HEK293 (cell line): ENCODE data around the gene BTBD19.

Experiments used
- CTCF ChIA-PET: fragments of 350-600 bp; formaldehyde crosslinking; extraction: SDS; loops from one replicate; lab custom pipeline; 2021; ENCODE audit warnings: antibody characterized with exemption; lab: Yijun Ruan, JAX
- POLR2A ChIA-PET: fragments of 300-600 bp; formaldehyde crosslinking; extraction: SDS; loops from one replicate; lab custom pipeline; 2020; ENCODE audit warnings: antibody characterized with exemption, inconsistent platforms; lab: Yijun Ruan, JAX
- H3K27ac ChIP-seq: fragments of 200-500 bp; sonication (Bioruptor generic); 2 replicates; pipeline ENCODE4 v1.5.1; 2014; ENCODE audit warnings: low read depth, low read length, control low read depth, inconsistent platforms; ENCODE audit errors: extremely low read depth
- H3K36me3 ChIP-seq, 2 experiments: fragments of 200-500 bp in 1 of 2; sonication (Bioruptor generic) in 1 of 2; 1 replicate in 1 of 2; 2 replicates in 1 of 2; pipeline ENCODE4 v1.5.1; 2014 to 2017; ENCODE audit warnings: inconsistent platforms in 2 of 2, low read length in 2 of 2; ENCODE audit not compliant: control insufficient read depth in 2 of 2, insufficient read depth in 1 of 2
- H3K4me1 ChIP-seq: fragments of 200-500 bp; sonication (Bioruptor generic); 2 replicates; pipeline ENCODE4 v1.5.1; 2014; ENCODE audit warnings: mild to moderate bottlenecking, low read length, inconsistent platforms; ENCODE audit not compliant: control insufficient read depth, insufficient read depth
- H3K4me3 ChIP-seq: 2 replicates; pipeline ENCODE4 v1.5.1; 2011; ENCODE audit warnings: low read depth, mild to moderate bottlenecking, control low read depth, low read length, moderate library complexity
- H3K9me3 ChIP-seq: fragments of 200-500 bp; sonication (Bioruptor generic); 2 replicates; pipeline ENCODE4 v1.5.1; 2014; ENCODE audit warnings: low read depth, low read length, inconsistent platforms; ENCODE audit not compliant: control insufficient read depth, insufficient read depth
- PRDM10 ChIP-seq: fragments of 450-650 bp; formaldehyde crosslinking; IDR thresholded peaks from 2 replicates; pipeline ENCODE4 v1.5.1; 2016; ENCODE audit warnings: missing biosample characterization, missing genetic modification characterization
- TSHZ1 ChIP-seq: fragments of 450-650 bp; formaldehyde crosslinking; IDR thresholded peaks from 2 replicates; pipeline ENCODE4 v1.5.1; 2016; ENCODE audit warnings: missing biosample characterization, missing genetic modification characterization, borderline replicate concordance
- ZBTB17 ChIP-seq: fragments of 450-650 bp; formaldehyde crosslinking; IDR thresholded peaks from 2 replicates; pipeline ENCODE4 v1.5.1; 2016; ENCODE audit warnings: missing biosample characterization, missing genetic modification characterization
- ZBTB44 ChIP-seq: fragments of 450-650 bp; IDR thresholded peaks from 2 replicates; pipeline ENCODE4 v1.5.1; 2018; ENCODE audit warnings: missing biosample characterization, mild to moderate bottlenecking, missing genetic modification characterization
- ZBTB6 ChIP-seq: fragments of 450-650 bp; formaldehyde crosslinking; IDR thresholded peaks from 2 replicates; pipeline ENCODE4 v1.5.1; 2017; ENCODE audit warnings: missing biosample characterization, missing genetic modification characterization
- ZNF366 ChIP-seq: fragments of 450-650 bp; formaldehyde crosslinking; conservative IDR thresholded peaks from 2 replicates; pipeline ENCODE4 v1.5.1; 2016; ENCODE audit warnings: missing biosample characterization, missing genetic modification characterization
- ZNF518A ChIP-seq: fragments of 450-650 bp; formaldehyde crosslinking; conservative IDR thresholded peaks from 2 replicates; pipeline ENCODE4 v1.5.1; 2016; ENCODE audit warnings: low read depth, missing biosample characterization, missing genetic modification characterization
- ZNF624 ChIP-seq: fragments of 450-650 bp; formaldehyde crosslinking; IDR thresholded peaks from 2 replicates; pipeline ENCODE4 v1.5.1; 2017; ENCODE audit warnings: missing biosample characterization, missing genetic modification characterization

The BTBD19 gene

GRCh38 chr1:44847845-44848244 is 39.5 kb downstream of the BTBD19 start:
- ChIA-PET CTCF (interaction anchor here (0.7 kb wide), 2 partner anchors 22 to 165 kb away, joined by 3 read pairs; no protein-coding TSS in a partner anchor), POLR2A (interaction anchor here (1.5 kb wide), 1 partner anchor 28 kb away, joined by 4 read pairs; no protein-coding TSS in a partner anchor)
- Histone ChIP-seq H3K4me3 (no peak overlapping the region), H3K36me3 (peaks cover 0 to 14% of the 10 kb centered on the region in 2 experiments; a peak in 1 of 3 replicates), H3K27ac (no peak overlapping the region), H3K9me3 (no peaks in the 10 kb centered on the region)
- TF ChIP-seq ZNF624 (tag by site-specific recombination) (no peak), ZNF366 (tag by site-specific recombination) (no peak), TSHZ1 (tag by site-specific recombination) (no peak), ZBTB44 (tag by site-specific recombination) (no peak)
- TF ChIP-seq, all 188 proteins: peak for 0
- no peaks in the 10 kb centered on the region for H3K4me1 ChIP-seq

- CTCF ChIA-PET: interaction anchor here (0.7 kb wide), 2 partner anchors 21 to 165 kb away, joined by 3 read pairs; no protein-coding TSS in a partner anchor
- H3K4me3 ChIP-seq: no peak overlapping the region
- no peak overlapping the region for H3K27ac ChIP-seq
- TF ChIP-seq PRDM10 (tag by site-specific recombination) (no peak), ZNF518A (tag by site-specific recombination) (no peak), ZBTB6 (tag by site-specific recombination) (no peak), ZBTB17 (tag by site-specific recombination) (0 out of 2 replicates have a peak, but pooled peaks have one; percentile 18)
- no peaks in the 10 kb centered on the region for H3K9me3 ChIP-seq
- POLR2A ChIA-PET: interaction anchor here (0.8 to 1.5 kb wide), 2 partner anchors 9 to 29 kb away, joined by 3 to 4 read pairs; no protein-coding TSS in a partner anchor
- H3K4me1 ChIP-seq: no peaks in the 10 kb centered on the region
- peaks cover 0 to 14% of the 10 kb centered on the region in 2 experiments; a peak in 1 of 3 replicates for H3K36me3 ChIP-seq
Measured at GRCh38 chr1:44848456-44849181, 40.3 kb downstream of the BTBD19 start.
